Lower leg skin (tissue), 3 donors: ENCODE data around the gene DDX54.

Experiments
- POLR2A ChIP-seq, 2 donors: fragments of 450-650 bp; IDR thresholded peaks; one replicate each; pipeline ENCODE4 v1.6.1; 2016 to 2017; ENCODE audit warnings: antibody characterized with exemption in 2 of 2, mild to moderate bottlenecking in 1 of 2, moderate library complexity in 1 of 2
- TF ChIP-seq, protein P1 (sequence below), 3 donors: fragments of 450-650 bp; IDR thresholded peaks; one replicate each; pipeline ENCODE4 v1.5.1; 2016; ENCODE audit warnings: antibody characterized with exemption in 3 of 3, mild to moderate bottlenecking in 3 of 3, moderate library complexity in 2 of 3

DNA sequence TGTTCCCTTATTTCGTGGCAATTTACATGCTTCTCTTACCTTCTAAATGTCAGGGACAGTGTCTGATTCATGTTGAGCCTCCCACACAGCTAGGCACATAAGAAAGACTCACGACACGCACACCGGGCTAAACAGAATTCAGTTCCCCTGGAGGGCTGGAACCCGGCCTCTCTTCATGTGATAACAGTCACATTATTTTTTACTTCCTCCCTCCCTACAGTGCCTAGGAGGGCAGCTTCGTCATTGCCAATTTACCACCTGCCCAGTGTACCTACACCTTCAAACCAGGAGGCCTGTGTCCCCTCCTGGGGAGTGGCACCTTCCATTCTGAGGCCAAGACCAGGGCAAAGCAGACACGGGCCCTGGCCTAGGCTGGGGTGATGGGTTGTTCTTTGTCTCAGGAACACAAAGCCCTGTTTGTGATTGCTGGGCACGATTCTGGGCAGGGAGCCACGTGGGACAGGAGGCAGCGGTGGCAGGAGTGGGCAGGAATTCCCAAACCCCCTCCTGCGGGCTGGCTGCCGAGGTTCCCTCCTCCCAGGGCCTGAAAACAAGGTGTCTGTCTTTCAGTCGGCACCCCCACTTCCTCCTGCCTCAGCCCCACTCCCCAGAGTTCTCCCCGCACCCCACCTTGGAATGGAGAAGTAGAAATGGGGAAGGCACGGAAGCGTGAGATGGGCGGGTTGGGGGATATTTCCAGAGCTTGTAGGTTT lies 42.9 kb downstream of the DDX54 start:
- TF ChIP-seq, protein P1, sequence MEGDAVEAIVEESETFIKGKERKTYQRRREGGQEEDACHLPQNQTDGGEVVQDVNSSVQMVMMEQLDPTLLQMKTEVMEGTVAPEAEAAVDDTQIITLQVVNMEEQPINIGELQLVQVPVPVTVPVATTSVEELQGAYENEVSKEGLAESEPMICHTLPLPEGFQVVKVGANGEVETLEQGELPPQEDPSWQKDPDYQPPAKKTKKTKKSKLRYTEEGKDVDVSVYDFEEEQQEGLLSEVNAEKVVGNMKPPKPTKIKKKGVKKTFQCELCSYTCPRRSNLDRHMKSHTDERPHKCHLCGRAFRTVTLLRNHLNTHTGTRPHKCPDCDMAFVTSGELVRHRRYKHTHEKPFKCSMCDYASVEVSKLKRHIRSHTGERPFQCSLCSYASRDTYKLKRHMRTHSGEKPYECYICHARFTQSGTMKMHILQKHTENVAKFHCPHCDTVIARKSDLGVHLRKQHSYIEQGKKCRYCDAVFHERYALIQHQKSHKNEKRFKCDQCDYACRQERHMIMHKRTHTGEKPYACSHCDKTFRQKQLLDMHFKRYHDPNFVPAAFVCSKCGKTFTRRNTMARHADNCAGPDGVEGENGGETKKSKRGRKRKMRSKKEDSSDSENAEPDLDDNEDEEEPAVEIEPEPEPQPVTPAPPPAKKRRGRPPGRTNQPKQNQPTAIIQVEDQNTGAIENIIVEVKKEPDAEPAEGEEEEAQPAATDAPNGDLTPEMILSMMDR (IDR thresholded peaks at IDR 0.05) = no peak
- no peak for TF ChIP-seq POLR2A (IDR thresholded peaks at IDR 0.05)
